ENCODE results near the gene PPP1R3D.

PPP1R3D gene

DNA sequence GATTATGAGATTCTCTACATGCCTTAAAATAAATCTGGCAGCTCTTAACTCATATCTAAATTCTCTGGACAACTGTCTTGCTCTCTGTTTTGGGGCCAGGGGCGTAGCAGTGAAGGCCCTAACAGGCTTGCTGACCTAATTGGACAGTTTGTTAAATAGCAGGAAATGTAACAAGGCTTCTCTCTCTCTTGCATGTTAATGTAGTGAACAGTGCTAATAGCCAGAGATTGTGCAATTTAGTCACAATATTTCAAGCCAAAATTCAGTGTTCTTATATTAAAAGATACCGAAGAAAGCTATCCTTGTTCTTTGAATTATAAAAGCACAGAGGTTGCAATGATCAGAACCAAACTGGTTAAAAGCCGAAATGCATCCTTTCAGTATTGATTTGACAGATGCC is 3.0 kb downstream of the PPP1R3D start:
- TF ChIP-seq, protein P1, sequence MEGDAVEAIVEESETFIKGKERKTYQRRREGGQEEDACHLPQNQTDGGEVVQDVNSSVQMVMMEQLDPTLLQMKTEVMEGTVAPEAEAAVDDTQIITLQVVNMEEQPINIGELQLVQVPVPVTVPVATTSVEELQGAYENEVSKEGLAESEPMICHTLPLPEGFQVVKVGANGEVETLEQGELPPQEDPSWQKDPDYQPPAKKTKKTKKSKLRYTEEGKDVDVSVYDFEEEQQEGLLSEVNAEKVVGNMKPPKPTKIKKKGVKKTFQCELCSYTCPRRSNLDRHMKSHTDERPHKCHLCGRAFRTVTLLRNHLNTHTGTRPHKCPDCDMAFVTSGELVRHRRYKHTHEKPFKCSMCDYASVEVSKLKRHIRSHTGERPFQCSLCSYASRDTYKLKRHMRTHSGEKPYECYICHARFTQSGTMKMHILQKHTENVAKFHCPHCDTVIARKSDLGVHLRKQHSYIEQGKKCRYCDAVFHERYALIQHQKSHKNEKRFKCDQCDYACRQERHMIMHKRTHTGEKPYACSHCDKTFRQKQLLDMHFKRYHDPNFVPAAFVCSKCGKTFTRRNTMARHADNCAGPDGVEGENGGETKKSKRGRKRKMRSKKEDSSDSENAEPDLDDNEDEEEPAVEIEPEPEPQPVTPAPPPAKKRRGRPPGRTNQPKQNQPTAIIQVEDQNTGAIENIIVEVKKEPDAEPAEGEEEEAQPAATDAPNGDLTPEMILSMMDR (conservative IDR thresholded peaks at IDR 0.05; ENCODE audit: control insufficient read depth, insufficient read depth, low read depth, low read length) = no peak
- no peak overlapping the region for H3K4me3 ChIP-seq (ENCODE audit: control insufficient read depth, low read depth, low read length)
- no peak for DNase-seq (ENCODE audit: low read depth)

GRCh38 chr20:59936409-59936808 is 3.7 kb downstream of the PPP1R3D start:
- no peak overlapping the region for H3K4me3 ChIP-seq (ENCODE audit: control insufficient read depth, low read depth, low read length)
- DNase-seq (ENCODE audit: low read depth) = no peak
- TF ChIP-seq, protein P1 (conservative IDR thresholded peaks at IDR 0.05; ENCODE audit: control insufficient read depth, insufficient read depth, low read depth, low read length) = no peak

GRCh38 chr20:59935457-59936185 is 4.5 kb downstream of the PPP1R3D start:
- H3K4me3 ChIP-seq (ENCODE audit: control insufficient read depth, low read depth, low read length) = no peak overlapping the region
- TF ChIP-seq, protein P1 (conservative IDR thresholded peaks at IDR 0.05; ENCODE audit: control insufficient read depth, insufficient read depth, low read depth, low read length) = no peak
- DNase-seq (ENCODE audit: low read depth) = no peak

- DNase-seq (ENCODE audit: low read depth) = peak; percentile 49
- H3K4me3 ChIP-seq (ENCODE audit: control insufficient read depth, low read depth, low read length) = peak overlapping the region; percentile 49
- TF ChIP-seq, protein P1 (conservative IDR thresholded peaks at IDR 0.05; ENCODE audit: control insufficient read depth, insufficient read depth, low read depth, low read length) = peak; percentile 49
Measured at GRCh38 chr20:59933849-59934585, 6.1 kb downstream of the PPP1R3D start.

GRCh38 chr20:59933296-59933848 is 6.7 kb downstream of the PPP1R3D start, which contains the start of gene SYCP2:
Gene SYCP2, minus strand, starts transcription at chr20:59933637. Its CDS starts 11,224 bp downstream, at chr20:59922413.
- peak; percentile 35 for DNase-seq (ENCODE audit: low read depth)

DNA sequence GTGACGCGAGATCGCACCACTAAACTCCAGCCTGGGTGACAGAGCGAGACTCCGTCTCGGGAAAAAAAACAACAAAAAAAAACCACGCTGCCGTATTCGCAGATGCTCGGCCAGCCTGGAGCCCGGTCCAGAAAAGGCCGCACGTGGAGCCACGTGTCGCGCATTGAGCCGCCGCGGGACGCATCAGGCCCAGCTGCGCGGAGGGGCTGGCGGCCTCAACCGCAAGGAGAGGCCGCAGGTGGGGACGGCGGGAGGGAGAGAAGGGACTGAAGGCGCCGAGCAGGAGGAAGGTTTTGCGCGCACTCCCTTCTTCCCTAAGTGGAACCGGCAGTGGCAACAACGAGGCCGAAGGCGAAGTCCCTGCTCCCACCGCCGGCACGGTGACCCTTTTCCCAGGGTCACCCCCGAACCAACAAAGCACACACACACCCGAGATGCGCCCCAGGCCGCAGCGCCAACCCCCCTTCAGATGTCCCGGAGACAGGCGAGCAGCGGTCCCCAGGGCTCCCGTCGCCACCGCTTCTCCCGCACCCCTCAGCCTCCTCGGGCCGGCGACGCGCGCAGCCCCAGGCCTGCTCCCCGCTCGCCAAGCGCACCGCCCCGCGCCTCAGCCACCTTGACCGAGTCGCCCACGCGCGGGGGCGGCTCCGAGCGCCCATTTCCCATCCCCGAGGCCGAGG is 7.3 kb downstream of the PPP1R3D start:
- no peak overlapping the region for H3K4me3 ChIP-seq (ENCODE audit: control insufficient read depth, low read depth, low read length)
- DNase-seq (ENCODE audit: low read depth) = no peak
- TF ChIP-seq, protein P1 (conservative IDR thresholded peaks at IDR 0.05; ENCODE audit: control insufficient read depth, insufficient read depth, low read depth, low read length) = no peak

More at GRCh38 chr20:59933296-59933848, 6.7 kb downstream of the PPP1R3D start, which contains the start of gene SYCP2:
- TF ChIP-seq, protein P1 (conservative IDR thresholded peaks at IDR 0.05; ENCODE audit: control insufficient read depth, insufficient read depth, low read depth, low read length) = no peak
- peak within 1 kb of the TSS; percentile 49 for H3K4me3 ChIP-seq (ENCODE audit: control insufficient read depth, low read depth, low read length)
